ENCODE data around the gene PACSIN1.

- TF ChIP-seq CTCF (IDR thresholded peaks at IDR 0.05) (no peak), POLR2A (IDR thresholded peaks at IDR 0.05) (no peak), EP300 (IDR thresholded peaks at IDR 0.05) (no peak), POLR2AphosphoS5 (IDR thresholded peaks at IDR 0.05) (no peak)
These were observed 3.9 kb upstream of the PACSIN1 start for GRCh38 chr6:34462010-34462409.

All from stomach (tissue), 4 donors.